HG02678 (cell line): ENCODE data around the gene RAMP1.
"Not testable (repeated sequence)": the region's sequence is repeated elsewhere in the genome, so short reads cannot be mapped to it uniquely, and the experiment has no call there.

Experiments
- ATAC-seq: cut with Tn5 transposase; IDR thresholded peaks from one replicate; pipeline ENCODE4 v1.9.1; 2021; ENCODE audit warnings: mild to moderate bottlenecking, moderate library complexity; ENCODE audit not compliant: unreplicated experiment

RAMP1 gene

GRCh38 chr2:237863102-237863511, 3.7 kb downstream of the RAMP1 start:
- ATAC-seq = no peak

- ATAC-seq = no peak
Observed at GRCh38 chr2:237863689-237864443, 4.4 kb downstream of the RAMP1 start.

- ATAC-seq = no peak
Observed at GRCh38 chr2:237864444-237864931, 5.1 kb downstream of the RAMP1 start.

GRCh38 chr2:237864940-237865622, 5.7 kb downstream of the RAMP1 start:
- no peak for ATAC-seq

- no peak for ATAC-seq
Observed at GRCh38 chr2:237865623-237866041, 6.2 kb downstream of the RAMP1 start.

GRCh38 chr2:237866101-237866621, 6.7 kb downstream of the RAMP1 start:
- ATAC-seq = no peak

GRCh38 chr2:237867465-237867864, 8.0 kb downstream of the RAMP1 start:
- ATAC-seq = no peak

GRCh38 chr2:237868074-237868473, 8.7 kb downstream of the RAMP1 start:
- not testable (repeated sequence) for ATAC-seq

GRCh38 chr2:237868631-237869342, 9.4 kb downstream of the RAMP1 start:
- ATAC-seq = no peak

GRCh38 chr2:237869343-237870102, 10.1 kb downstream of the RAMP1 start:
- ATAC-seq = no peak

- no peak for ATAC-seq
Observed at GRCh38 chr2:237870126-237870525, 10.7 kb downstream of the RAMP1 start.

- no peak for ATAC-seq
Observed at GRCh38 chr2:237870754-237871651, 11.6 kb downstream of the RAMP1 start.

GRCh38 chr2:237872178-237872887, 12.9 kb downstream of the RAMP1 start:
- no peak for ATAC-seq

- ATAC-seq = no peak
Observed at GRCh38 chr2:237873421-237873831, 14.0 kb downstream of the RAMP1 start.

GRCh38 chr2:237873897-237874551, 14.6 kb downstream of the RAMP1 start:
- no peak for ATAC-seq

- ATAC-seq = no peak
Observed at GRCh38 chr2:237874585-237875161, 15.2 kb downstream of the RAMP1 start.

GRCh38 chr2:237875256-237876060, 16.0 kb downstream of the RAMP1 start:
- no peak for ATAC-seq
